IMR-90 (cell line): ENCODE data around the gene CACNA2D1. TPM values are rescaled to one million over a fixed set of nuclear protein-coding genes. Genes with fewer than 3 reads are reported as not detected.

Experiments
- ATAC-seq: fragments of 200-7000 bp; cut with Tn5 transposase; 2 replicates; pipeline ENCODE4 v1.9.1; 2020; ENCODE audit warnings: low read depth, mild to moderate bottlenecking, moderate library complexity
- BruUV-seq: library from RNA; stranded (reverse); fragments of 400-500 nt; replicated peaks from 2 replicates; lab custom pipeline; 2021; lab: Mats Ljungman, UMichigan
- CTCF ChIA-PET: fragments of 300-600 bp; formaldehyde crosslinking; extraction: SDS; loops from one replicate; lab custom pipeline; 2021; ENCODE audit warnings: antibody characterized with exemption; lab: Yijun Ruan, JAX
- POLR2A ChIA-PET: fragments of 300-600 bp; sonication (Branson Sonifier 250); formaldehyde crosslinking; loops from one replicate; lab custom pipeline; 2022; ENCODE audit warnings: antibody characterized with exemption; ENCODE audit not compliant: unreplicated experiment; lab: Charles Lee
- DNase-seq: peaks from one replicate; pipeline ENCODE4 v3.0.0; 2013
- H2AFZ ChIP-seq: replicated peaks from 2 replicates; pipeline ENCODE3; 2013; ENCODE audit warnings: low read length, mild to moderate bottlenecking; ENCODE audit not compliant: poor library complexity
- H2AK5ac ChIP-seq: 2 replicates; pipeline ENCODE4 v1.6.1; 2013; ENCODE audit warnings: low read depth, low read length, inconsistent platforms
- H2AK9ac ChIP-seq: replicated peaks from 2 replicates; pipeline ENCODE3; 2013; ENCODE audit warnings: mild to moderate bottlenecking, low read depth, low read length, moderate library complexity; ENCODE audit not compliant: poor library complexity
- H2BK120ac ChIP-seq: 2 replicates; pipeline ENCODE4 v1.6.1; 2013; ENCODE audit warnings: low read depth, low read length, inconsistent platforms
- H2BK15ac ChIP-seq: 3 replicates; pipeline ENCODE4 v1.6.1; 2013; ENCODE audit warnings: low read depth, low read length, inconsistent platforms
- H2BK20ac ChIP-seq: 2 replicates; pipeline ENCODE4 v1.6.1; 2013; ENCODE audit warnings: low read depth, mild to moderate bottlenecking, inconsistent platforms, low read length, moderate library complexity
- H2BK5ac ChIP-seq: 2 replicates; pipeline ENCODE4 v1.6.1; 2013; ENCODE audit warnings: mild to moderate bottlenecking, low read depth, low read length, inconsistent platforms; ENCODE audit not compliant: poor library complexity, severe bottlenecking
- H3K14ac ChIP-seq: replicated peaks from 2 replicates; pipeline ENCODE4 v1.6.1; 2013; ENCODE audit warnings: low read depth, low read length, inconsistent platforms
- H3K18ac ChIP-seq: 2 replicates; pipeline ENCODE4 v1.6.1; 2013; ENCODE audit warnings: low read depth, low read length, control low read depth
- H3K23ac ChIP-seq: 2 replicates; pipeline ENCODE4 v1.6.1; 2013; ENCODE audit warnings: low read depth, low read length, inconsistent platforms
- H3K27ac ChIP-seq: 2 replicates; pipeline ENCODE4 v1.5.1; 2013; ENCODE audit warnings: mild to moderate bottlenecking, control low read depth, low read length; ENCODE audit not compliant: insufficient read depth
- H3K27me3 ChIP-seq: 2 replicates; pipeline ENCODE4 v1.6.1; 2013; ENCODE audit warnings: low read length; ENCODE audit not compliant: control insufficient read depth, insufficient read depth
- H3K36me3 ChIP-seq: 2 replicates; pipeline ENCODE4 v1.6.1; 2013; ENCODE audit warnings: low read length, mixed read lengths; ENCODE audit not compliant: control insufficient read depth, insufficient read depth
- H3K4ac ChIP-seq: 2 replicates; pipeline ENCODE4 v1.6.1; 2013; ENCODE audit warnings: low read depth, low read length, inconsistent platforms
- H3K4me1 ChIP-seq: 2 replicates; pipeline ENCODE4 v1.6.1; 2013; ENCODE audit warnings: low read length, mixed read lengths; ENCODE audit not compliant: control insufficient read depth, insufficient read depth
- H3K4me2 ChIP-seq: 2 replicates; pipeline ENCODE4 v1.6.1; 2013; ENCODE audit warnings: low read depth, mild to moderate bottlenecking, control low read depth, low read length, moderate library complexity
- H3K4me3 ChIP-seq: 2 replicates; pipeline ENCODE4 v1.5.1; 2013; ENCODE audit warnings: low read depth, mild to moderate bottlenecking, control low read depth, low read length, moderate library complexity; ENCODE audit not compliant: insufficient read depth
- H3K56ac ChIP-seq: 2 replicates; pipeline ENCODE4 v1.6.1; 2013; ENCODE audit warnings: low read length, inconsistent platforms; ENCODE audit not compliant: insufficient read depth; ENCODE audit errors: extremely low read depth
- H3K79me1 ChIP-seq, 2 experiments: 2 replicates each; pipeline ENCODE4 v1.6.1; 2013; ENCODE audit warnings: low read length in 2 of 2, inconsistent platforms in 1 of 2, low read depth in 1 of 2
- H3K9ac ChIP-seq: 2 replicates; pipeline ENCODE4 v1.6.1; 2013; ENCODE audit warnings: low read depth, low read length, control low read depth
- H3K9me1 ChIP-seq: 2 replicates; pipeline ENCODE4 v1.6.1; 2013; ENCODE audit warnings: low read length, inconsistent platforms; ENCODE audit not compliant: insufficient read depth
- H3K9me3 ChIP-seq: 2 replicates; pipeline ENCODE4 v1.6.1; 2013; ENCODE audit warnings: low read length; ENCODE audit not compliant: control insufficient read depth, insufficient read depth
- H4K20me1 ChIP-seq: 2 replicates; pipeline ENCODE4 v1.6.1; 2013; ENCODE audit warnings: low read length, inconsistent platforms; ENCODE audit not compliant: insufficient read depth
- H4K5ac ChIP-seq: 2 replicates; pipeline ENCODE4 v1.6.1; 2013; ENCODE audit warnings: mild to moderate bottlenecking, low read depth, low read length, control low read depth
- H4K8ac ChIP-seq, 2 experiments: 2 replicates each; pipeline ENCODE4 v1.6.1; 2013; ENCODE audit warnings: low read depth in 2 of 2, low read length in 2 of 2, control low read depth in 1 of 2, inconsistent platforms in 1 of 2
- H4K91ac ChIP-seq: 2 replicates; pipeline ENCODE4 v1.6.1; 2013; ENCODE audit warnings: low read depth, low read length, inconsistent platforms; ENCODE audit not compliant: insufficient read depth
- BHLHE40 ChIP-seq: fragments of 150-350 bp; IDR thresholded peaks from 2 replicates; pipeline ENCODE4 v1.6.1; 2016; ENCODE audit warnings: mild to moderate bottlenecking, low read depth, low read length
- CEBPB ChIP-seq: IDR thresholded peaks from 2 replicates; pipeline ENCODE4 v1.6.1; 2012; ENCODE audit warnings: low read depth, low read length, improper control_type of control experiment
- FOS ChIP-seq: fragments of 150-350 bp; IDR thresholded peaks from 2 replicates; pipeline ENCODE4 v1.6.1; 2016; ENCODE audit warnings: low read depth, low read length
- MAFK ChIP-seq: IDR thresholded peaks from 2 replicates; pipeline ENCODE4 v1.6.1; 2012; ENCODE audit warnings: low read depth, low read length, improper control_type of control experiment
- MAZ ChIP-seq: IDR thresholded peaks from 2 replicates; pipeline ENCODE4 v1.6.1; 2012; ENCODE audit warnings: low read depth, mild to moderate bottlenecking, low read length, improper control_type of control experiment, moderate library complexity, borderline replicate concordance
- POLR2A ChIP-seq: IDR thresholded peaks from 2 replicates; pipeline ENCODE4 v1.6.1; 2012; ENCODE audit warnings: mild to moderate bottlenecking, low read depth, low read length
- RAD21 ChIP-seq: IDR thresholded peaks from 2 replicates; pipeline ENCODE4 v1.6.1; 2012; ENCODE audit warnings: low read length, improper control_type of control experiment
- SMC3 ChIP-seq: fragments of 150-350 bp; IDR thresholded peaks from 2 replicates; pipeline ENCODE4 v1.6.1; 2016; ENCODE audit warnings: low read depth, mild to moderate bottlenecking, antibody characterized with exemption, low read length, moderate library complexity
- WGBS, 2 experiments: methylation state at CpG; one replicate each; pipeline versions ENCODE4 v1.1.5 to v1.1.7; 2013; ENCODE audit warnings: missing lambda C conversion rate in 2 of 2; ENCODE audit not compliant: insufficient read length in 1 of 2; ENCODE audit errors: extremely low coverage in 2 of 2; 5-methylcytosine and 5-hydroxymethylcytosine counted together
- dilution Hi-C: fragments of 300-500 bp; cut with HindIII; formaldehyde crosslinking; loops from one replicate; pipeline ENCODE4 v1.14.3; 2018; ENCODE audit warnings: low sequenced_read_pairs; ENCODE audit not compliant: unreplicated experiment
- in situ Hi-C: fragments of 300-500 bp; cut with MboI; formaldehyde crosslinking; loops from 3 replicates; pipeline ENCODE4 v1.14.3; 2019; ENCODE audit warnings: low sequenced_read_pairs, inconsistent platforms, mixed read lengths
- intact Hi-C: fragments of 100-400 bp; cut with micrococcal nuclease; formaldehyde crosslinking; loops from 2 replicates; pipeline ENCODE4 v1.10.0; 2022
- polyA plus RNA-seq, 3 experiments: library from polyadenylated mRNA; depleted of rRNA; stranded (reverse); fragments of >200 nt; gene quantifications; 2 replicates each; pipeline ENCODE4 v1.2.3, GENCODE V29; 2012; ENCODE audit warnings: low replicate concordance in 1 of 3
- total RNA-seq: library from RNA; depleted of rRNA; stranded (reverse); fragments of >200 nt; gene quantifications from 2 replicates; pipeline ENCODE4 v1.2.3, GENCODE V29; 2012
- TF ChIP-seq, protein P1 (sequence below): fragments of 150-350 bp; IDR thresholded peaks from 2 replicates; pipeline ENCODE4 v1.6.1; 2016; ENCODE audit warnings: low read depth, mild to moderate bottlenecking, low read length, moderate library complexity, borderline replicate concordance
- TF ChIP-seq, protein P2 (sequence below): fragments of 150-350 bp; IDR thresholded peaks from 2 replicates; pipeline ENCODE4 v1.6.1; 2017; ENCODE audit warnings: mild to moderate bottlenecking, antibody characterized with exemption, low read length, low read depth
- TF ChIP-seq, protein P3 (sequence below): conservative IDR thresholded peaks from 2 replicates; pipeline ENCODE4 v1.5.1; 2012; ENCODE audit warnings: mild to moderate bottlenecking, low read depth, low read length, improper control_type of control experiment

CACNA2D1 gene
- total and polyA plus RNA-seq, 2 of the 4 experiments (the other 2 are of a cell fraction): 5.8 to 21.9 TPM

DNA sequence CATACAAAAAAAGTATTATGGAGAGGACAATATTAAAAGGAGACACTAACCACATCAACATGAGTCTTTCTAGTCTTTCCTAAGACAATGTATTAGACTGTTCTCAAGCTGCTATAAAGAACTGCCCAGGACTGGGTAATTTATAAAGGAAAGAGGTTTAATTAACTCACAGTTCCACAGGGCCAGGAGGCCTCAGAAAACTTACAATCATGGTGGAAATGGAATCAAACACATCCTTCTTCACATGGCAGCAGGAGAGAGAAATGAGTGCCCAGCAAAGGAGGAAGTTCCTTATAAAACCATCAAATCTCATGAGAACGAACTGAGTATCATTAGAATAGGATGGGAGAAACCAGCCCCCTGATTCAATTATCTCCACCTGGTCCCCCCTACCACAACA is 25.7 kb downstream of the CACNA2D1 start:
- dilution Hi-C loops: no loop called here
- POLR2A ChIA-PET: no interaction called here
- no peak overlapping the region for H3K56ac ChIP-seq
- no peak for ATAC-seq
- no peaks in the 10 kb centered on the region for H3K36me3 ChIP-seq
- H3K9me1 ChIP-seq: no peaks in the 10 kb centered on the region; the same call in 1 of the 2 replicates
- no peak overlapping the region for H3K4me3 ChIP-seq
- no peak overlapping the region for H3K4me2 ChIP-seq
- peaks cover 5 to 7% of the 10 kb centered on the region in 2 experiments for H3K79me1 ChIP-seq
- no peak overlapping the region for H2BK20ac ChIP-seq
- no peak overlapping the region for H2AK9ac ChIP-seq
- no peaks in the 10 kb centered on the region for H3K27me3 ChIP-seq
- H2AFZ ChIP-seq: no peak overlapping the region
- no peak overlapping the region for H3K4ac ChIP-seq
- no peak overlapping the region for H2AK5ac ChIP-seq
- H4K8ac ChIP-seq: no peak overlapping the region
- H2BK5ac ChIP-seq: no peak overlapping the region
- no peak overlapping the region for H3K23ac ChIP-seq
- no peak for DNase-seq
- TF ChIP-seq CEBPB (no peak), RAD21 (no peak), BHLHE40 (no peak), POLR2A (no peak), FOS (no peak), MAFK (no peak), MAZ (no peak), SMC3 (no peak)
- TF ChIP-seq, protein P1, sequence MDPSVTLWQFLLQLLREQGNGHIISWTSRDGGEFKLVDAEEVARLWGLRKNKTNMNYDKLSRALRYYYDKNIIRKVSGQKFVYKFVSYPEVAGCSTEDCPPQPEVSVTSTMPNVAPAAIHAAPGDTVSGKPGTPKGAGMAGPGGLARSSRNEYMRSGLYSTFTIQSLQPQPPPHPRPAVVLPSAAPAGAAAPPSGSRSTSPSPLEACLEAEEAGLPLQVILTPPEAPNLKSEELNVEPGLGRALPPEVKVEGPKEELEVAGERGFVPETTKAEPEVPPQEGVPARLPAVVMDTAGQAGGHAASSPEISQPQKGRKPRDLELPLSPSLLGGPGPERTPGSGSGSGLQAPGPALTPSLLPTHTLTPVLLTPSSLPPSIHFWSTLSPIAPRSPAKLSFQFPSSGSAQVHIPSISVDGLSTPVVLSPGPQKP: no peak
- TF ChIP-seq, protein P2, sequence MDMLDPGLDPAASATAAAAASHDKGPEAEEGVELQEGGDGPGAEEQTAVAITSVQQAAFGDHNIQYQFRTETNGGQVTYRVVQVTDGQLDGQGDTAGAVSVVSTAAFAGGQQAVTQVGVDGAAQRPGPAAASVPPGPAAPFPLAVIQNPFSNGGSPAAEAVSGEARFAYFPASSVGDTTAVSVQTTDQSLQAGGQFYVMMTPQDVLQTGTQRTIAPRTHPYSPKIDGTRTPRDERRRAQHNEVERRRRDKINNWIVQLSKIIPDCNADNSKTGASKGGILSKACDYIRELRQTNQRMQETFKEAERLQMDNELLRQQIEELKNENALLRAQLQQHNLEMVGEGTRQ: no peak
- TF ChIP-seq, protein P3, sequence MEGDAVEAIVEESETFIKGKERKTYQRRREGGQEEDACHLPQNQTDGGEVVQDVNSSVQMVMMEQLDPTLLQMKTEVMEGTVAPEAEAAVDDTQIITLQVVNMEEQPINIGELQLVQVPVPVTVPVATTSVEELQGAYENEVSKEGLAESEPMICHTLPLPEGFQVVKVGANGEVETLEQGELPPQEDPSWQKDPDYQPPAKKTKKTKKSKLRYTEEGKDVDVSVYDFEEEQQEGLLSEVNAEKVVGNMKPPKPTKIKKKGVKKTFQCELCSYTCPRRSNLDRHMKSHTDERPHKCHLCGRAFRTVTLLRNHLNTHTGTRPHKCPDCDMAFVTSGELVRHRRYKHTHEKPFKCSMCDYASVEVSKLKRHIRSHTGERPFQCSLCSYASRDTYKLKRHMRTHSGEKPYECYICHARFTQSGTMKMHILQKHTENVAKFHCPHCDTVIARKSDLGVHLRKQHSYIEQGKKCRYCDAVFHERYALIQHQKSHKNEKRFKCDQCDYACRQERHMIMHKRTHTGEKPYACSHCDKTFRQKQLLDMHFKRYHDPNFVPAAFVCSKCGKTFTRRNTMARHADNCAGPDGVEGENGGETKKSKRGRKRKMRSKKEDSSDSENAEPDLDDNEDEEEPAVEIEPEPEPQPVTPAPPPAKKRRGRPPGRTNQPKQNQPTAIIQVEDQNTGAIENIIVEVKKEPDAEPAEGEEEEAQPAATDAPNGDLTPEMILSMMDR: no peak
- H3K14ac ChIP-seq: no peak overlapping the region
- no peak overlapping the region for H3K18ac ChIP-seq
- H2BK15ac ChIP-seq: no peak overlapping the region
- intact Hi-C loops: no loop called here
- no peaks in the 10 kb centered on the region for H3K9me3 ChIP-seq
- H4K91ac ChIP-seq: no peak overlapping the region
- H3K27ac ChIP-seq: no peak overlapping the region
- H3K4me1 ChIP-seq: peaks cover 8% of the 10 kb centered on the region
- CTCF ChIA-PET: no interaction called here
- H2BK120ac ChIP-seq: no peak overlapping the region
- whole genome bisulfite sequencing, 2 experiments: no CpG with 5 or more reads among the region's 1 CpG
- H3K9ac ChIP-seq: no peak overlapping the region
- no peaks in the 10 kb centered on the region; the same call in 1 of the 2 replicates for H4K20me1 ChIP-seq
- in situ Hi-C loops: no loop called here
- H4K5ac ChIP-seq: no peak overlapping the region
- BruUV-seq: no TSS peak
